HG03135 (cell line): ENCODE data around the gene EHD1.

Experiments
- ATAC-seq: cut with Tn5 transposase; IDR thresholded peaks from one replicate; pipeline ENCODE4 v1.9.1; 2021; ENCODE audit warnings: mild to moderate bottlenecking, moderate library complexity; ENCODE audit not compliant: unreplicated experiment

The EHD1 gene

GRCh38 chr11:64910451-64911093, 32.2 kb upstream of the EHD1 start:
- no peak for ATAC-seq

- no peak for ATAC-seq
Observed at GRCh38 chr11:64909653-64910343, 31.4 kb upstream of the EHD1 start.

GRCh38 chr11:64908766-64909165, 30.3 kb upstream of the EHD1 start:
- no peak for ATAC-seq

GRCh38 chr11:64906314-64906635, 27.9 kb upstream of the EHD1 start:
- ATAC-seq: no peak

DNA sequence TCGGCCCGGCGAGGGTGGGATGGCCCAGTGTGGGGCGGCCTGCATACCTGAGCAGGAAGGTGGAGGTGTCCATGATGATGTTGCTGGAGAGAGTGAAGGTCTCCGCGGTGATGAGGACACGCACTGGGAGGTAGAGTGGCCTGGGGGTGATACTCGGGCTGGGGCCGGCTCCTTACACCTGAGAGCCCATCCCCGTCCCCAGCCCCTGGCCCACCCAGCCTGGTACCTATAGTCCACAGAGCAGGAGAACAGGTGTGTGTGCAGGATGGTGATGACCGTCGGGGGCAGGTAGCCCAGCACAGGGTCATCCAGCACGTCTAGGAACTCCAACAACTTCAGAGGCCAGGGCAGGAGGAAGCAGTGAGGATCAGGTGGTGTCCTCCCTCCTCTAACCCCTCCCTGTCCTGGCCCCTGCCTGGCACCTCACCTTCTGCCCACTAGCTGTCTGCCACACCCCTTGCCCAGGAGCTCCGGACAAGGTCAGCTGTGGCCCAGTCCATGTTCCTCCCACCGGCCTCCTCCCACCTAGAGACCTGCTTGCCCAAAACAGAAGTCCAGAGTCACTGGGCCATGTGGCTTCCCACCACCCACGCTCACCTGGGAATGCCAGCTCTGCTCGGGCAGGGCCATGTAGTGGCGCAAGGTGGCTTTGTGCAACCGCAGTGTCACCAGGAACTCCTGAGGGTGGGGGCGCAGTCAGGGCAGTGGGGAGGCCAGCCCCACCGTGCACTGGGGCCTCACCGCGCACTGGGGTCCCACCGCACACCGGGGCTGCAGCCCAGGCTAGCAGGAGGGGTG, 27.3 kb upstream of the EHD1 start:
- ATAC-seq: no peak

- no peak for ATAC-seq
Observed at GRCh38 chr11:64903291-64903833, 24.9 kb upstream of the EHD1 start.

GRCh38 chr11:64902102-64902900, 23.9 kb upstream of the EHD1 start:
- ATAC-seq: no peak

DNA sequence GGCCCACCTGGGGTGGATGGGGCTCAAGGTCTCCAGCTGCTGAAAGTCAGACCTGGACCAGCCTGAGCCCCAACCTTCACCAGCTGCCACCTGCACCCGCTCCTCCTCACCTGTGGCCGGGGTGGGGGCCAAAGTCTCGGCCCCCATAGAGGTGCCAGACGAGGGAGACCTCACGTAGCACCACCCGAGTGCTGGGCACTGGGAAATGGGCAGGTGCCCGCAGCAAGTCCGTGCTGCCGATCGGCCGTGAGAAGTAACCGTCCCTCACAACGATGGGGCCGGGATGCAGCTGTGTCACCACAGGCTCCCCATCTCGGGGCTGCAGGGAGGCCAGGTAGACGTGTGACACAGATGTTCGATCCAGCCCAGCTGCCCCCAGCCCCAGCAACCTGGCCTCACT, 22.4 kb upstream of the EHD1 start:
- ATAC-seq: no peak

- ATAC-seq: no peak
Observed at GRCh38 chr11:64900263-64900678, 21.9 kb upstream of the EHD1 start.

DNA sequence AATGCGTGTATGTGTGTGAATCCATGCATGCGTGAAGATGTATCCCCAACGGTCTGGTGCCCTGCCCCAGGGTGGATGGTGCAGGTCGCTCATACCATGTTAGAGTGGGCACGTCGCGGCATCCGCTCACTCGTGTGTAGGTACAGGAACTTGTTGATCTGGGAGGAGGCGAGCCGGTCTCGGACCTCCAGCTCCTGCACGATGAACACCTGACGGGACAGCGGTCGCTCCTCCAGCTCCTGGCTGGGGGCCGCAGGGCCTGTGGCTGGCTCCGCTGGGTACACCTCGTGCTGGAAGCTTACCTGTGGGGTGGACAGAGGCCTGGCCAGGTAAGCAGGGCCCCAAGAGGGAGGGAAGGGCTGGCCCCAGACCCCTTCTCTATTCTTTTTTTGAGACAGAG, 20.1 kb upstream of the EHD1 start:
- ATAC-seq: no peak

- no peak for ATAC-seq
Observed at GRCh38 chr11:64898076-64898445, 19.6 kb upstream of the EHD1 start.

- ATAC-seq: no peak
Observed at GRCh38 chr11:64897381-64898075, 19.1 kb upstream of the EHD1 start.

- ATAC-seq: no peak
Observed at GRCh38 chr11:64896448-64897022, 18.1 kb upstream of the EHD1 start.

DNA sequence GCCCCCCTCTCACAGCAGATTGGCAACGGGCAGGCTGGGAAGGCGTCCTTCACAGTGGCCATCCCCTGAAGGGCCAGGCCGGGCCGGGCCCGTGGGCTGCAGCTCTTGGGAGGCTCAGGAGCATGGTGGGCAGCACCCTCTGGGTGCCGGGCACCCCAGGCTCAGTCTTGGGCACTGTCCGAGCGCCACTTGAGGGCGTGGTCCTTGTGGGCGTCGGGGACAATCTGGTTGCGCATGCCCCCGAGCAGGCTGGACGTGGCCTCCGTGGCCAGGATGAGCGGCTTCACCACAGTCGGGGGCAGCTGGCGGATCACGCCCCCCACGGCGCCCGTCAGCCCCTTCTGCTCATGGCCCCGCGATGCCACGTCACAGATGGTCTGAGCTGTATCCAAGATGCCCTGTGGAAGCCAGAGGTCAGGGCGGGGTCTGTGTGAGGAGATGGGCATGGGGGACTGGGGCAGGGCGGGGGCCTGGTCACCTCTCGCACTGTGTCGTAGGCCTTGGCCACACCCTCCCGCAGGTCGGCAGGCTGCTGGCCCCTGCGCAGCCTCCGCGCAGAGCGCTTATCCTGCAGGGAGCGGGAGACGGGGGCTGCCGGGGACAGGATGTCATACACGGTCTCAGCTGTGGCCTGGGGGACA, 16.5 kb upstream of the EHD1 start:
- no peak for ATAC-seq

- no peak for ATAC-seq
Observed at GRCh38 chr11:64894070-64894811, 15.8 kb upstream of the EHD1 start.

DNA sequence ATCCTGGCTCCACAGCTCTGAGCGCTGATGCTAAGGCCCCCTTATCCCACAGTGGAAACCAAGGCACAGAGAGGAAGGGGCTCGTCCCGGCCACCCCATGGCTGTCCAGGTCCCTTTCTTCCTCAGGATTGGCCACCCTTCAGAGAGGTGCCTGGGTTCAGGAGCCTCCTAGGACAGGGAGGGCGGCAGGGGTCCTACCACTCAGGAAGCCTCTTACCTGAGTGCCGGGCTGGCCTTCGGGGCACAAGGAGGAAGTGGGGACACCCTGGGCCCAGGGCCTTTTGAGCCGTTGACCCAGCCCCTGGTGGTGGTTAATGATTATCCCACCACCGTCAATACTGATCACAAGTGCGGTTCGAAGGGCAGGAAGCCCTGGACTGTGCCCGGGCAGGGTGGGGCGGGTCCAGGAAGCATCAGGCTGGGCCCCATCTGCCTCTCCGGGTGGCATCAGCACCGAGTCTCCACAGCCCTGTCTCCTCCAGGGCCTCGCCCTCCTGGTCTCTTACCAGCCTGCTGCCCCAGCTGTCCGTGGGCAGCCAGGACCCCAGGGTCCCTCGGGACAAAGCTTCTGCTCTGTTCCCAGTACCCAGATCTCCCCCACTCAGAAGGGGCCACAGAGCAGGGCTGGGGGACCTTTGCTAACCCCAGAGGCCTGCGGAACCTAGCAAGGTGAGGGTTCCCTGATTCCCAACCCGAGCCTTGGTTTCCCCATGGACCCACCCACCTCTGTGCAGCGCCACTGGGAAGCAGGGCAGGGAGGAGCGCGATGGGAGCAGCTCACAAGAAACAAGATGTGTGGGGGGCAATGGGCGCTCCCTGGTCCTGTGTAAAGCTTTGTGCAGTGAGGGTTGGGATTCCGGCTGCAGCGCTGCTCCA, 15.0 kb upstream of the EHD1 start:
- no peak for ATAC-seq

- ATAC-seq: no peak
Observed at GRCh38 chr11:64892838-64893193, 14.4 kb upstream of the EHD1 start.

DNA sequence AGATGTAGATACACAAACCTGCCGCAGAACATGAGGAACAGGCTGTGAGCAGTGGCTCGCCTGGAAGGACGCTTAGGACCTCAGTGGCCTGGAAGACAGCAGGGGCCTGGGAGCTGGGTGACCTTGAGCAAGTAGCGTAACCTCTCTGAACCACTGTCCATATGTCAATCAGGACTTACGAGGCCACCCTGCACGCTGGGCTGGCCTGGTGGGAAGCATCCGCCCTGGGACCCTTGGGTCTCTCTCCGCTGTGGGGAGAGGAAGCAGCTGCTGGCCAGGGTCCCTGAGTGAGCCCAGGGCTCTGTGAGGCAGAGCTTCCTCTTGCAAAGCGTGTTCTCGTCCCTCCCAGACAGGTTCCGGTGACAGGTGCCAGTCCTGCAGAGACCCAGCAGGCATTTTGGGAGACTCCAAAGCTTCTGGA, 14.0 kb upstream of the EHD1 start:
- ATAC-seq: no peak
